PC-3 (cell line): ENCODE data around the gene ARMC3. TPM values are rescaled to one million over a fixed set of nuclear protein-coding genes. Genes with fewer than 3 reads are reported as not detected.
A peak's percentile ranks its signal among the peaks of the same experiment; 100 is the strongest.

Experiments used
- ATAC-seq: fragments of 200-7000 bp; cut with Tn5 transposase; 2 replicates; pipeline ENCODE4 v1.9.1; 2020; ENCODE audit warnings: mild to moderate bottlenecking, moderate library complexity
- BruUV-seq: library from RNA; stranded (reverse); fragments of 400-500 nt; replicated peaks from 2 replicates; lab custom pipeline; 2021; lab: Mats Ljungman, UMichigan
- CTCF ChIA-PET: fragments of 300-600 bp; sonication (Branson Sonifier 250); formaldehyde crosslinking; loops from one replicate; lab custom pipeline; 2022; ENCODE audit warnings: antibody characterized with exemption; lab: Charles Lee
- POLR2A ChIA-PET: fragments of 300-600 bp; sonication (Branson Sonifier 250); formaldehyde crosslinking; loops from one replicate; lab custom pipeline; 2022; ENCODE audit warnings: antibody characterized with exemption; ENCODE audit not compliant: unreplicated experiment; lab: Charles Lee
- DNase-seq: peaks from one replicate; pipeline ENCODE4 v3.0.0-alpha.2; 2015
- H2AFZ ChIP-seq: fragments of 300-600 bp; sonication (generic); 2 replicates; pipeline ENCODE4 v1.6.0; 2016; ENCODE audit warnings: antibody characterized with exemption, low read length
- H3F3A ChIP-seq: fragments of 300-600 bp; sonication (generic); one replicate; pipeline ENCODE4 v1.6.0; 2017; ENCODE audit warnings: antibody characterized with exemption, low read length, control low read depth, mild to moderate bottlenecking; ENCODE audit not compliant: unreplicated experiment
- H3K27ac ChIP-seq: fragments of 300-600 bp; sonication (generic); 2 replicates; pipeline ENCODE4 v1.5.1; 2016; ENCODE audit warnings: mild to moderate bottlenecking, low read length
- H3K27me3 ChIP-seq: fragments of 300-600 bp; sonication (generic); 2 replicates; pipeline ENCODE4 v1.6.1; 2016; ENCODE audit warnings: low read length, mixed read lengths
- H3K36me3 ChIP-seq: fragments of 300-600 bp; sonication (generic); 2 replicates; pipeline ENCODE4 v1.6.1; 2016; ENCODE audit warnings: low read depth, mixed run types, low read length, mixed read lengths
- H3K4me1 ChIP-seq: fragments of 300-600 bp; sonication (generic); 2 replicates; pipeline ENCODE4 v1.5.1; 2016; ENCODE audit warnings: low read length; ENCODE audit not compliant: insufficient read depth
- H3K4me2 ChIP-seq: fragments of 300-600 bp; sonication (generic); 2 replicates; pipeline ENCODE4 v1.6.0; 2016; ENCODE audit warnings: low read length
- H3K4me3 ChIP-seq: fragments of 300-600 bp; sonication (generic); 2 replicates; pipeline ENCODE4 v1.5.1; 2016; ENCODE audit warnings: mild to moderate bottlenecking, low read length, mixed read lengths
- H3K79me2 ChIP-seq: fragments of 300-600 bp; sonication (generic); 2 replicates; pipeline ENCODE4 v1.6.1; 2017; ENCODE audit warnings: low read length, mixed read lengths
- H3K9ac ChIP-seq: fragments of 300-600 bp; sonication (generic); 2 replicates; pipeline ENCODE4 v1.6.0; 2016; ENCODE audit warnings: mild to moderate bottlenecking, low read length
- H3K9me2 ChIP-seq: fragments of 300-600 bp; sonication (generic); replicated peaks from 2 replicates; pipeline ENCODE4 v1.6.1; 2016; ENCODE audit warnings: mixed run types, low read length, mixed read lengths
- H3K9me3 ChIP-seq: fragments of 300-600 bp; sonication (generic); 2 replicates; pipeline ENCODE4 v1.6.1; 2016; ENCODE audit warnings: low read length, mixed read lengths
- H4K20me1 ChIP-seq: fragments of 300-600 bp; sonication (generic); 2 replicates; pipeline ENCODE4 v1.6.1; 2016; ENCODE audit warnings: low read length, mixed read lengths
- EZH2 ChIP-seq: fragments of 300-600 bp; sonication (generic); IDR thresholded peaks from one replicate; pipeline ENCODE4 v1.6.1; 2017; ENCODE audit warnings: antibody characterized with exemption, mild to moderate bottlenecking, low read length; ENCODE audit not compliant: unreplicated experiment
- EZH2phosphoT487 ChIP-seq: fragments of 300-600 bp; sonication (generic); IDR thresholded peaks from 2 replicates; pipeline ENCODE4 v1.6.1; 2018; ENCODE audit warnings: mild to moderate bottlenecking, antibody characterized with exemption, low read length, borderline replicate concordance
- intact Hi-C: fragments of 100-400 bp; cut with micrococcal nuclease; formaldehyde crosslinking; loops from 2 replicates; pipeline ENCODE4 v1.9.0; 2023
- total RNA-seq: library from RNA; depleted of rRNA; stranded (reverse); fragments of >200 nt; gene quantifications from 2 replicates; pipeline ENCODE4 v1.2.3, GENCODE V29; 2014
- TF ChIP-seq, protein P1 (sequence below): fragments of 300-600 bp; sonication (generic); conservative IDR thresholded peaks from 2 replicates; pipeline ENCODE4 v1.5.1; 2017; ENCODE audit warnings: antibody characterized with exemption, low read depth, mild to moderate bottlenecking, low read length

The ARMC3 gene
- total RNA-seq, 1 experiment from 2014 or later = 0.18 TPM

DNA sequence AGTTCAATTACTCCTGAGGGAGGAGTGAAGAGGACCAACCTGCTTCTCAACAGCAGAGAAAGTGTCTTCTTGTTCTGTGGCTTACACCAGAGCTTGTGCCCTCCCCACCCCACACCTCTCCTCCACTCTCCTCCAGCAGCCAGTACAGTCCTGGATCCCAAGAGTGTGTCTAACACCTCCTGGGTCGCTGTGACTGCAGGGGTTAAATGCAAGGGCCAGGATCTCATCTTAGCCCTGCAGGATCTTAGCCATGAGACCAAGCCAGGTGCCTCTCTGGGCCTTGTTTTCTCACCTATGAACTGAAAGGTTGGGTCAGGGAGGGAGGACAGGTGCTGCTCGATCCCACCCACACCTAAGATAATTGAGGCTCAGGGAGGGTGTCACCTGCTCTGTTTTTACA lies 133.1 kb downstream of the ARMC3 start:
- no peak overlapping the region for H3K4me2 ChIP-seq
- H4K20me1 ChIP-seq = no peaks in the 10 kb centered on the region
- no peaks in the 10 kb centered on the region for H3K27me3 ChIP-seq
- no peak overlapping the region for H3K4me3 ChIP-seq
- H3K9me3 ChIP-seq = no peaks in the 10 kb centered on the region
- ChIA-PET POLR2A (no interaction called here), CTCF (no interaction called here)
- DNase-seq = no peak
- H3K9ac ChIP-seq = no peak overlapping the region
- ATAC-seq = no peak
- BruUV-seq = no TSS peak
- peaks cover 6% of the 10 kb centered on the region; the same call in 1 of the 2 replicates for H3K4me1 ChIP-seq
- TF ChIP-seq EZH2 = no peak
- TF ChIP-seq, protein P1, sequence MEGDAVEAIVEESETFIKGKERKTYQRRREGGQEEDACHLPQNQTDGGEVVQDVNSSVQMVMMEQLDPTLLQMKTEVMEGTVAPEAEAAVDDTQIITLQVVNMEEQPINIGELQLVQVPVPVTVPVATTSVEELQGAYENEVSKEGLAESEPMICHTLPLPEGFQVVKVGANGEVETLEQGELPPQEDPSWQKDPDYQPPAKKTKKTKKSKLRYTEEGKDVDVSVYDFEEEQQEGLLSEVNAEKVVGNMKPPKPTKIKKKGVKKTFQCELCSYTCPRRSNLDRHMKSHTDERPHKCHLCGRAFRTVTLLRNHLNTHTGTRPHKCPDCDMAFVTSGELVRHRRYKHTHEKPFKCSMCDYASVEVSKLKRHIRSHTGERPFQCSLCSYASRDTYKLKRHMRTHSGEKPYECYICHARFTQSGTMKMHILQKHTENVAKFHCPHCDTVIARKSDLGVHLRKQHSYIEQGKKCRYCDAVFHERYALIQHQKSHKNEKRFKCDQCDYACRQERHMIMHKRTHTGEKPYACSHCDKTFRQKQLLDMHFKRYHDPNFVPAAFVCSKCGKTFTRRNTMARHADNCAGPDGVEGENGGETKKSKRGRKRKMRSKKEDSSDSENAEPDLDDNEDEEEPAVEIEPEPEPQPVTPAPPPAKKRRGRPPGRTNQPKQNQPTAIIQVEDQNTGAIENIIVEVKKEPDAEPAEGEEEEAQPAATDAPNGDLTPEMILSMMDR = no peak
- no peak for TF ChIP-seq EZH2phosphoT487
- no peak overlapping the region for H2AFZ ChIP-seq
- no peaks in the 10 kb centered on the region for H3F3A ChIP-seq
- intact Hi-C loops = no loop called here
- H3K27ac ChIP-seq = no peak overlapping the region
- H3K9me2 ChIP-seq = no peaks in the 10 kb centered on the region
- H3K36me3 ChIP-seq = no peaks in the 10 kb centered on the region
- H3K79me2 ChIP-seq = no peaks in the 10 kb centered on the region

DNA sequence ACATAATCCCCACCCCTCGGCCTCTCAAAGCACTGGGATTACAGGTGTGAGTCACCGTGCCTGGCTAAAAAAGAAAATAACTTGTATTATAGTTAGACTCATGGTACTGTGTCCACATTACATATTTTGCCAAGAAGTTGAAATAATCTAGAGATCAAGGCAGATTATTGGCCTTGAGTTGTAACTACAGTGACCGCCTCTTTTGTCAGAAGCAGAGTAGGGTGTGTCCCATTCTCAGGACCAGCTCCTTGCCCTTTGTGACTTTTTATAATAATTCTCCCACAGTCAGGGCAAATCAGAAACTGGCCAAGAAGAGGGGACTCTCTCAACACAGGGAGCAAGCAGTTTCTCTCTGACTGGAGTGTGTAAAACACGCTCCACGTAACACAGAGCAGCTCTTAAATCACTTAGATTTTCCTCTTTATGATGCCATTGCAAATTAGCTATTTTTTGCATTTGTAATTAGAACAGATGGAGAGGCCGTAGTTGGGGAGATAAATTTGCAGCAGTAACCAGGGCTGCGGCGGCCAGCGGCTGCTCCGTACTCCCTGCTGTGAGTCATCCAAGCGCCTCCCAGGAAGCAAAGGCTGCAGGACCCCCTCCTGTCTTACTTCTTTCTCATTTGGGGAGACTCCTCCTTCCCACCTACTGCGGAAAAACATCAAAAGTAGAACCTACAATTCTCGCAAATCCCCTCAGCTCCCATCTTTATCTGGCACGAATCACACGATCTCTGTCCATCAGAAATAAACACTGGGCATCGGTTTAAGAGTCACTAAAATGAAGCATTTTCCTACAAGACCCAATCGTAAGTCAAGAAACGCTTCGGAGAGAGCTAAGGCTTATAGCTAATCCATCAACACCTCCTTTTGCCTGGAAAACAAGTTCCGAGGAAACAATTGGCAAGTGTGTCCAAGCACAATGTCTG lies 135.5 kb downstream of the ARMC3 start:
- H2AFZ ChIP-seq = no peak overlapping the region
- ATAC-seq = no peak
- H3K36me3 ChIP-seq = no peaks in the 10 kb centered on the region
- POLR2A ChIA-PET = no interaction called here
- intact Hi-C loops = no loop called here
- no peaks in the 10 kb centered on the region for H3K9me2 ChIP-seq
- no peak overlapping the region for H3K9ac ChIP-seq
- no peaks in the 10 kb centered on the region for H3K9me3 ChIP-seq
- H3K27ac ChIP-seq = no peak overlapping the region
- no peaks in the 10 kb centered on the region for H4K20me1 ChIP-seq
- CTCF ChIA-PET = no interaction called here
- no peak overlapping the region for H3K4me3 ChIP-seq
- TF ChIP-seq EZH2 = no peak
- TF ChIP-seq, protein P1 = no peak
- TF ChIP-seq EZH2phosphoT487 = no peak
- no peaks in the 10 kb centered on the region for H3K79me2 ChIP-seq
- peaks cover 9% of the 10 kb centered on the region; the same call in 1 of the 2 replicates for H3K4me1 ChIP-seq
- H3K27me3 ChIP-seq = no peaks in the 10 kb centered on the region
- BruUV-seq = no TSS peak
- no peak overlapping the region for H3K4me2 ChIP-seq
- DNase-seq = peak; percentile 6
- H3F3A ChIP-seq = no peaks in the 10 kb centered on the region
